Measurements from ENCODE around the gene FES. TPM values are rescaled to one million over a fixed set of nuclear protein-coding genes. Genes with fewer than 3 reads are reported as not detected.
"Not testable (repeated sequence)": the region's sequence is repeated elsewhere in the genome, so short reads cannot be mapped to it uniquely, and the experiment has no call there.

The FES gene
- total and polyA plus RNA-seq, 2 donors = 27.0 to 30.0 TPM

DNA sequence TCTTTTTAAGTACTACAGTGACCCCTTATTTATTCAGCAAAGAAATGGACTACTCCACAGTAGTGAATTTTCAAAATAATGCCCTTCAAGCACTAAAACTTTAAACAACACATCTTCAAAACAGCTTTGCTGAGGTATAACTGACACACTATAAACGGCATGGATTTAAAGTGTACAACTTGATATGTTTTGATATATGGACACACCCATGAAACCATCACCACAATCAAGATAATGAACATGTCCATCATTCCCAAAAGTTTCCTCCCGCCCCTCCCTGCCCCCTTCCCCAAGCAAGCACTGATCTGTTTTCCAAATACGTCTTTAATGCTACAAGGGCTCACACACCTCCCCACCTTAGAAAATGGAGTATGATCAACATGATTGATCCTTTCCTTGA, 17.5 kb upstream of the FES start:
- 77% methylated on average over 3 of the region's 3 CpGs for WGBS
- H3K4me1 ChIP-seq (ENCODE audit: insufficient read depth) = no peaks in the 10 kb centered on the region
- no peak for DNase-seq (ENCODE audit: extremely low spot score)
- no peak overlapping the region for H3K4me3 ChIP-seq (ENCODE audit: low read depth, low read length)
- no peaks in the 10 kb centered on the region for H3K36me3 ChIP-seq (ENCODE audit: insufficient read depth)
- no peak overlapping the region for H3K27ac ChIP-seq (ENCODE audit: low read depth)

- peaks cover 2% of the 10 kb centered on the region for H3K4me1 ChIP-seq (ENCODE audit: insufficient read depth)
- no peak for DNase-seq (ENCODE audit: extremely low spot score)
- H3K27ac ChIP-seq (ENCODE audit: low read depth) = no peak within 1 kb of the TSS
- WGBS = 84% methylated on average over 6 of the region's 6 CpGs
- H3K4me3 ChIP-seq (ENCODE audit: low read depth, low read length) = no peak within 1 kb of the TSS
- no peaks in the 10 kb centered on the region for H3K36me3 ChIP-seq (ENCODE audit: insufficient read depth)
These were observed 16.0 kb upstream of the FES start, which contains the start of gene FURIN for GRCh38 chr15:90868261-90868689. Gene FURIN, plus strand, starts transcription at chr15:90868588. Its CDS starts 7,153 bp downstream, at chr15:90875741.

GRCh38 chr15:90869140-90869541, 15.2 kb upstream of the FES start:
- H3K27ac ChIP-seq (ENCODE audit: low read depth) = no peak overlapping the region
- H3K36me3 ChIP-seq (ENCODE audit: insufficient read depth) = no peaks in the 10 kb centered on the region
- H3K4me1 ChIP-seq (ENCODE audit: insufficient read depth) = peaks cover 2% of the 10 kb centered on the region
- no peak for DNase-seq (ENCODE audit: extremely low spot score)
- H3K4me3 ChIP-seq (ENCODE audit: low read depth, low read length) = no peak overlapping the region

- peaks cover 2% of the 10 kb centered on the region for H3K4me1 ChIP-seq (ENCODE audit: insufficient read depth)
- DNase-seq (ENCODE audit: extremely low spot score) = no peak
- no peak overlapping the region for H3K4me3 ChIP-seq (ENCODE audit: low read depth, low read length)
- H3K36me3 ChIP-seq (ENCODE audit: insufficient read depth) = no peaks in the 10 kb centered on the region
- peak overlapping the region; percentile 44 for H3K27ac ChIP-seq (ENCODE audit: low read depth)
- 58% methylated on average over 9 of the region's 9 CpGs for WGBS
These were observed 14.5 kb upstream of the FES start for GRCh38 chr15:90869601-90870353.

DNA sequence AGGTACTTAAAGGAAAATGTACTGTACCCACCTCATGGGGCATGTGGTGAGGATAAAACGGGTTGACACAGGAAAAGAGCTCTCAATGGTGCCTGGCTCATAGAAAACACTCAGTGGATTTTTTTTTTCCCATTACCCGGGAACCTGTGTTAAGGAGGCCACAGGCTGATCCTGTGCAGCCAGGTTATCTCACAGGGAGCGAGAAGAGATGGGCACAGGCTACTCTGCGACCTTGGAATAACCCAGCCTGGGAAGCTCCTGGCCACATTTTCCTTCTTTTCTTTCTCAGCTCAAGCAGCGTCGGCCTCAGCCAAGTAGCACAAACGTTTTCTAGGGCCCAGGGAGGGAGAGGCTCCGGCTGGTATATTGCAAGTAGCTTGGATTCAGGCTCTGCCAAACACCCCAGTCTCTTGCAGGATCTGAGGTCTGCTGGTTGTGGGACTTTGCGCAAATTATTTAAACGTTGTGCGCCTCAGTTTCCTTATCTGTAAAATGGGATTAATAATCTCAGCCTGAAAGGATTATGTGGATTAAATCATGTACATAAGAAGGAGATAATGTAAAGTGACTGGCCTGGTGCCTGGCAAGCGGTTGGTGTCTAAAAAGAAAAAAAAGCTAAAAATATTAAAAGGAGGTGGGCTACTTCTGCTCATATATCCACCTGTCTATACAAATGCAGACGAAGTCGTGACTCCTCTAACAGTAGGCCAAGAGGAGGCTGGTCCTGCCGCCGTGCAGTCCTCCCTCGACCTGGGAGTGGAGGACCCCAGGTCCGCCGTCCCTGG, 13.8 kb upstream of the FES start:
- Histone ChIP-seq H3K4me1 (ENCODE audit: insufficient read depth) (peaks cover 2% of the 10 kb centered on the region), H3K4me3 (ENCODE audit: low read depth, low read length) (peak overlapping the region; percentile 93), H3K27ac (ENCODE audit: low read depth) (peak overlapping the region; percentile 92), H3K36me3 (ENCODE audit: insufficient read depth) (no peaks in the 10 kb centered on the region)
- no peak for DNase-seq (ENCODE audit: extremely low spot score)
- 25% methylated on average over 19 of the region's 19 CpGs for WGBS

- DNase-seq (ENCODE audit: extremely low spot score) = no peak
- Histone ChIP-seq H3K27ac (ENCODE audit: low read depth) (peak overlapping the region; percentile 92), H3K4me1 (ENCODE audit: insufficient read depth) (peaks cover 2% of the 10 kb centered on the region), H3K36me3 (ENCODE audit: insufficient read depth) (no peaks in the 10 kb centered on the region), H3K4me3 (ENCODE audit: low read depth, low read length) (peak overlapping the region; percentile 93)
- WGBS = under 1% methylated on average over 64 of the region's 71 CpGs
These were observed 13.1 kb upstream of the FES start for GRCh38 chr15:90871139-90871715.

DNA sequence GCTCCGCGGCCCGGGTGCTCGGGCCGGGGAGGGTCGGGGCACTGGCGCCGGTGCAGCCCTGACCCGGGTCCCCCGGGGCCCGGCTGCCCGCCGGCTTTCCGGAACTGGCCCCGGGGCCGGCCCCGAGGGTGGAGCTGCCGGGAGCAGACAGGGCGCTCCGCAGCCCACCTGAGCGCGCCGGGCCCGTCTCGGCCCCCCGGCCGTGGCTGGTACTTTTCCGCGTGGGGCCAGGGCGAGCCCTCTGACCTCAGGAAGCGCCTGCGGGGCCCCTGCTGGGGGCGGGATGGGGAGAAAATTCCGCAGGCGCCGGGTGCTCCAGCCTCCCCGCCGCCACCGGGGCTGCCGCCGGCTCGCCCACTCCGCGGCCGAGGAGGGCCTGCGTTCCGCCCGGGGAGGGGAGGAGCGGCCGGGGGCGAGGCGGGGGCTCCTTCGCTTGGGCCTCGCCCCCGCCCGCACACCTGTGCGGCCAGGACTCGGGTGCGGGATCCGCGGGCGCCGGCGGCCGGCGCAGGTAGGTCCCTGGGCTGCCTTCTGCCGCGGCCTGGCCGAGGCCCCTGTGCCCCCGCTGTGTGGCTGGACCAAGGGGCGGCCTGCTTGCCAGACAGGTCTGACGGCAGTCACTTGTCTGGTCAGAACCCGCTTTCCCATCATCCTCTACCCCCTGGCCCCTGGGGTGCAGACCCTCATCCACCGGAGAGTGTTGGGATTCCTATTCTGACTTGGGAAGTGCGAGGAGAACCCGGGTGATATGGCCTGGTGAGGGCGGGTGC, 12.4 kb upstream of the FES start:
- Histone ChIP-seq H3K4me3 (ENCODE audit: low read depth, low read length) (peak overlapping the region; percentile 93), H3K27ac (ENCODE audit: low read depth) (peak overlapping the region; percentile 92), H3K4me1 (ENCODE audit: insufficient read depth) (peaks cover 2% of the 10 kb centered on the region), H3K36me3 (ENCODE audit: insufficient read depth) (peaks cover 4% of the 10 kb centered on the region)
- DNase-seq (ENCODE audit: extremely low spot score) = no peak
- WGBS = 2% methylated on average over 77 of the region's 77 CpGs

- H3K4me3 ChIP-seq (ENCODE audit: low read depth, low read length) = peak overlapping the region; percentile 93
- DNase-seq (ENCODE audit: extremely low spot score) = no peak
- H3K27ac ChIP-seq (ENCODE audit: low read depth) = peak overlapping the region; percentile 62
- 51% methylated on average over 12 of the region's 12 CpGs for WGBS
- H3K4me1 ChIP-seq (ENCODE audit: insufficient read depth) = peaks cover 2% of the 10 kb centered on the region
- peaks cover 5% of the 10 kb centered on the region for H3K36me3 ChIP-seq (ENCODE audit: insufficient read depth)
These were observed 11.7 kb upstream of the FES start for GRCh38 chr15:90872486-90873184.

GRCh38 chr15:90873488-90873997, 10.8 kb upstream of the FES start:
- H3K27ac ChIP-seq (ENCODE audit: low read depth) = no peak overlapping the region
- H3K36me3 ChIP-seq (ENCODE audit: insufficient read depth) = peaks cover 5% of the 10 kb centered on the region
- DNase-seq (ENCODE audit: extremely low spot score) = no peak
- 80% methylated on average over 6 of the region's 6 CpGs for WGBS
- H3K4me3 ChIP-seq (ENCODE audit: low read depth, low read length) = no peak overlapping the region
- peaks cover 2% of the 10 kb centered on the region for H3K4me1 ChIP-seq (ENCODE audit: insufficient read depth)

DNA sequence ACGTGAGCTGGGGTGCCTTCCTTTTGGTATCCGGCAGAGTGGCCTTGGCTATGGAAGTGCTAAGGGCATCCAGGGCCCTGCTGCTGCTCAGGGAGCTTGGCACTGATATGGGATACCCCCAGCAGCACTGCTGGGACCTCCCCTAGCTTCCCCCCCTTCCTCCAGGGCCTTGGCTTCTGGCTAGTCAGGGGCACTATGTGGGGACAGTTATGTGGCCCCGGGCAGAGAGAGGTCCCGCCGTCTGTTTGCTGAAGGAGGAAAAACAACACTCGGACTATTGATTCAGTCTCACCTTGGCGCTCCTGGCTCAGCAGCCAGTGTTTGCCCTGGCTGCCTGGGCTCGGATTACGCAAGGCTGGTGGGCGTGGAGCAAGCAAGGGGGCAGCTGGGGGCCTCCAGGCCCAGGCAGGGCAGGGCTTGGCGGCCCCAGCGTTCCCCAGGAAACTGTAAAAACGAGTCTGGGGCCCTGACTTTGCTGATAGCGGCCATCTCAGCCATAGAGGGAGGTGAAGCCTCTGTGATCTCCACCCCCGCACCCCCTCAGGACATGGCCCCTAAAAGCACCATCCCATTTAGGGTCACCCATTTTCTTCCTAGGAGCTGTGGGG, 10.2 kb upstream of the FES start:
- no peak overlapping the region for H3K4me3 ChIP-seq (ENCODE audit: low read depth, low read length)
- no peak for DNase-seq (ENCODE audit: extremely low spot score)
- H3K4me1 ChIP-seq (ENCODE audit: insufficient read depth) = peaks cover 2% of the 10 kb centered on the region
- peaks cover 5% of the 10 kb centered on the region for H3K36me3 ChIP-seq (ENCODE audit: insufficient read depth)
- 68% methylated on average over 15 of the region's 15 CpGs for WGBS
- H3K27ac ChIP-seq (ENCODE audit: low read depth) = no peak overlapping the region

DNA sequence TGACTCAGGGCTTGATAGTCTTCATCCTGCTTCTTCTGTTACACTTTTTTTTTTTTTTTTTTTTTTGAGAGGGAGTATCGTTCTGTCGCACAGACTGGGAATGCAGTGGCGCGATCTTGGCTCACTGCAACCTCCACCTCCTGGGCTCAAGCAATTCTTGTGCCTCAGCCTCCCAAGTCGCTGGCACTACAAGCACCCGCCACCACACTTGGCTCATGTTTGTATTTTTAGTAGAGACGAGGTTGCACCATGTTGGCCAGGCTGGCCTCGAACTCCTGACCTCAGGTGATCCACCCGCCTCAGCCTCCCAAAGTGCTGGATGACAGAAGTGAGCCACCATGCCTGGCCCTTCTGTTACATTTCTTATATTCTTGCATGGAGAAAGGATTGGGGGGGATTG, 9.3 kb upstream of the FES start:
- H3K4me1 ChIP-seq (ENCODE audit: insufficient read depth); DNase-seq (ENCODE audit: extremely low spot score); H3K27ac ChIP-seq (ENCODE audit: low read depth); H3K4me3 ChIP-seq (ENCODE audit: low read depth, low read length): not testable (repeated sequence)
- H3K36me3 ChIP-seq (ENCODE audit: insufficient read depth) = peaks cover 11% of the 10 kb centered on the region
- 94% methylated on average over 9 of the region's 9 CpGs for WGBS

GRCh38 chr15:90875549-90875981, 8.7 kb upstream of the FES start:
- Histone ChIP-seq H3K4me1 (ENCODE audit: insufficient read depth) (peaks cover 2% of the 10 kb centered on the region), H3K36me3 (ENCODE audit: insufficient read depth) (peaks cover 13% of the 10 kb centered on the region), H3K4me3 (ENCODE audit: low read depth, low read length) (no peak overlapping the region), H3K27ac (ENCODE audit: low read depth) (no peak overlapping the region)
- WGBS = 92% methylated on average over 12 of the region's 12 CpGs
- no peak for DNase-seq (ENCODE audit: extremely low spot score)

All from urinary bladder (tissue), 4 donors.